Keratinocyte (primary cell): ENCODE measurements around the gene CDK8. TPM values are rescaled to one million over a fixed set of nuclear protein-coding genes. Genes with fewer than 3 reads are reported as not detected.

Source experiments
- DNase-seq: peaks from one replicate; pipeline ENCODE4 v3.0.0-alpha.2; 2011; ENCODE audit warnings: low read depth, missing footprints, low spot score
- FAIRE-seq: peaks from 2 replicates; lab custom pipeline; 2011; peaks lifted over from hg19 to GRCh38; lab: Jason Lieb, UNC
- H2AFZ ChIP-seq: 2 replicates; pipeline ENCODE4 v1.6.0; 2012; ENCODE audit warnings: low read length, control low read depth, inconsistent platforms; ENCODE audit not compliant: control insufficient read depth
- H3K27ac ChIP-seq: 2 replicates; pipeline ENCODE4 v1.5.1; 2011; ENCODE audit warnings: low read length; ENCODE audit not compliant: control insufficient read depth, insufficient read depth
- H3K27me3 ChIP-seq: 3 replicates; pipeline ENCODE4 v1.6.0; 2011; ENCODE audit warnings: low read length; ENCODE audit not compliant: control insufficient read depth, insufficient read depth; ENCODE audit errors: extremely low read depth
- H3K36me3 ChIP-seq, 2 experiments: 2 replicates in 1 of 2; 3 replicates in 1 of 2; pipeline ENCODE4 v1.5.1; 2011; ENCODE audit warnings: low read length in 2 of 2, mild to moderate bottlenecking in 1 of 2; ENCODE audit not compliant: control insufficient read depth in 2 of 2, insufficient read depth in 2 of 2; ENCODE audit errors: extremely low read depth in 1 of 2
- H3K4me1 ChIP-seq: 3 replicates; pipeline ENCODE4 v1.5.1; 2011; ENCODE audit warnings: low read length; ENCODE audit not compliant: control insufficient read depth, insufficient read depth; ENCODE audit errors: extremely low read depth
- H3K4me2 ChIP-seq: 3 replicates; pipeline ENCODE4 v1.6.0; 2011; ENCODE audit warnings: low read depth, low read length; ENCODE audit not compliant: control insufficient read depth, insufficient read depth; ENCODE audit errors: extremely low read depth
- H3K4me3 ChIP-seq, 3 experiments: fragments of 200-600 bp in 1 of 3; sonication (generic) in 1 of 3; 2 replicates in 2 of 3; 3 replicates in 1 of 3; pipeline ENCODE4 v1.5.1; 2011 to 2016; ENCODE audit warnings: low read length in 3 of 3, mild to moderate bottlenecking in 3 of 3, control low read depth in 2 of 3, inconsistent platforms in 1 of 3, low read depth in 1 of 3, mixed read lengths in 1 of 3, mixed run types in 1 of 3, moderate library complexity in 1 of 3; ENCODE audit not compliant: control insufficient read depth in 2 of 3, insufficient read depth in 2 of 3; ENCODE audit errors: extremely low read depth in 1 of 3
- H3K79me2 ChIP-seq: 2 replicates; pipeline ENCODE4 v1.6.0; 2012; ENCODE audit warnings: low read length; ENCODE audit not compliant: control insufficient read depth, insufficient read depth
- H3K9ac ChIP-seq: 3 replicates; pipeline ENCODE4 v1.6.0; 2011; ENCODE audit warnings: low read length; ENCODE audit not compliant: control insufficient read depth, insufficient read depth; ENCODE audit errors: extremely low read depth
- H3K9me1 ChIP-seq: 3 replicates; pipeline ENCODE4 v1.6.0; 2011; ENCODE audit warnings: low read length; ENCODE audit not compliant: control insufficient read depth, insufficient read depth; ENCODE audit errors: extremely low read depth
- H3K9me3 ChIP-seq: 2 replicates; pipeline ENCODE4 v1.5.1; 2012; ENCODE audit warnings: low read depth, low read length; ENCODE audit not compliant: control insufficient read depth
- H4K20me1 ChIP-seq: 3 replicates; pipeline ENCODE4 v1.6.0; 2011; ENCODE audit warnings: low read length; ENCODE audit not compliant: control insufficient read depth, insufficient read depth; ENCODE audit errors: extremely low read depth
- CTCF ChIP-seq, 3 experiments: IDR thresholded peaks in 1 of 3; conservative IDR thresholded peaks in 1 of 3; optimal IDR thresholded peaks in 1 of 3; 2 replicates in 2 of 3; 3 replicates in 1 of 3; pipeline versions ENCODE3 to v1.5.1; 2011; ENCODE audit warnings: low read length in 3 of 3, mild to moderate bottlenecking in 3 of 3, moderate library complexity in 2 of 3, control low read depth in 1 of 3, inconsistent platforms in 1 of 3; ENCODE audit not compliant: insufficient read depth in 2 of 3; ENCODE audit errors: extremely low read depth in 1 of 3
- EZH2 ChIP-seq: IDR thresholded peaks from one replicate; pipeline ENCODE4 v1.6.1; 2012; ENCODE audit warnings: inconsistent platforms, mild to moderate bottlenecking, low read length, moderate library complexity
- dilution Hi-C: fragments of 300-500 bp; cut with MboI; formaldehyde crosslinking; loops from one replicate; pipeline ENCODE4 v1.7.0; 2020; ENCODE audit warnings: low sequenced_read_pairs; ENCODE audit not compliant: extremely low pct_ligation_motif_present
- polyA plus RNA-seq, 5 experiments: library from polyadenylated mRNA; depleted of rRNA in 3 of 5; stranded (reverse) in 3 of 5; stranded (forward) in 1 of 5; unstranded in 1 of 5; fragments of >200 nt; gene quantifications; 1 replicate in 1 of 5; 2 replicates in 3 of 5; 3 replicates in 1 of 5; pipeline versions ENCODE4 v1.2.1 to v1.2.3, GENCODE V29; 2011 to 2012; ENCODE audit warnings: missing spikeins in 2 of 5, low read depth in 1 of 5, low replicate concordance in 1 of 5

CDK8 gene
- polyA plus RNA-seq, 1 donor (not counting 4 experiments of a cell fraction or from before 2014, with no cell fraction given) = 27.5 TPM

GRCh38 chr13:26307701-26308100 is 53.8 kb downstream of the CDK8 start:
- Histone ChIP-seq H3K27ac (no peak overlapping the region), H3K4me1 (peaks cover 10% of the 10 kb centered on the region), H2AFZ (no peak overlapping the region), H3K79me2 (peaks cover 32% of the 10 kb centered on the region), H4K20me1 (no peaks in the 10 kb centered on the region), H3K9ac (no peak overlapping the region), H3K36me3 (no peaks in the 10 kb centered on the region), H3K4me2 (no peak overlapping the region), H3K9me1 (no peaks in the 10 kb centered on the region), H3K9me3 (no peaks in the 10 kb centered on the region), H3K27me3 (no peaks in the 10 kb centered on the region), H3K4me3 (no peak overlapping the region)
- dilution Hi-C loops = no loop called here
- TF ChIP-seq EZH2 = no peak
- no peak for TF ChIP-seq CTCF (optimal IDR thresholded peaks at IDR 0.05 in 1 of 3, IDR thresholded peaks at IDR 0.05 in 1 of 3, conservative IDR thresholded peaks at IDR 0.05 in 1 of 3; ENCODE audit: extremely low read depth in 1 of 3, insufficient read depth in 2 of 3, low read length in 3 of 3)
- FAIRE-seq (peak; percentile 36), DNase-seq (peak; percentile 7)

GRCh38 chr13:26308250-26308649 is 54.3 kb downstream of the CDK8 start:
- Histone ChIP-seq H3K4me3 (no peak overlapping the region), H3K36me3 (no peaks in the 10 kb centered on the region), H3K9me3 (no peaks in the 10 kb centered on the region), H3K9ac (no peak overlapping the region), H3K4me2 (no peak overlapping the region), H4K20me1 (no peaks in the 10 kb centered on the region), H3K79me2 (peaks cover 32% of the 10 kb centered on the region), H3K9me1 (no peaks in the 10 kb centered on the region), H3K27me3 (no peaks in the 10 kb centered on the region), H3K4me1 (peaks cover 10% of the 10 kb centered on the region), H2AFZ (no peak overlapping the region), H3K27ac (no peak overlapping the region)
- no peak for TF ChIP-seq EZH2
- no peak for TF ChIP-seq CTCF (optimal IDR thresholded peaks at IDR 0.05 in 1 of 3, IDR thresholded peaks at IDR 0.05 in 1 of 3, conservative IDR thresholded peaks at IDR 0.05 in 1 of 3; ENCODE audit: extremely low read depth in 1 of 3, insufficient read depth in 2 of 3, low read length in 3 of 3)
- DNase-seq (no peak), FAIRE-seq (peak; percentile 58)
- dilution Hi-C loops = no loop called here
